GM10266 (cell line): ENCODE data around the gene RAB38.

Source experiments
- DNase-seq: peaks from one replicate; pipeline ENCODE4 v3.0.0; 2012; ENCODE audit errors: extremely low spot score
- TF ChIP-seq, protein P1 (sequence below): IDR thresholded peaks from 2 replicates; pipeline ENCODE4 v1.5.1; 2012; ENCODE audit warnings: mild to moderate bottlenecking, low read depth; ENCODE audit not compliant: control insufficient read depth, insufficient read depth; ENCODE audit errors: missing control alignments

Gene RAB38

DNA sequence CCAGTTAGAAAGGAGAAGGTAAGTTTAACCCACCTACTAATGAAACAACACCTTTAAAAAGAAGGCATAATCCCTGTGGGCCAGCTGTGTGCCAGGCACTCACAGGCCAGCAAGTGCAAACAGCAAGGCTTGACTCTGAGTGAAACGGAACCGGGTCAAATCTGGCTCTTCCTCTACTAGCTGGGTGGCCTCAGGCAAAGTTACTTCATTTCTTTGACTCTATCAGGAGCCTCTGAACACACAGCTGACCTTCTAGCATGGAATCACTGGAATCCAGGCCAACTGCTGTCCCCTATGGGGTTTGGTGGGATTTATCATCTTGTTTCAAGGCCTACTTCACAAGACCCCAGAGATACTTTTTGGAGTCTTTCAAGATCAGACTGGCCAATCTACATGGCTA, 3.3 kb downstream of the RAB38 start:
- TF ChIP-seq, protein P1, sequence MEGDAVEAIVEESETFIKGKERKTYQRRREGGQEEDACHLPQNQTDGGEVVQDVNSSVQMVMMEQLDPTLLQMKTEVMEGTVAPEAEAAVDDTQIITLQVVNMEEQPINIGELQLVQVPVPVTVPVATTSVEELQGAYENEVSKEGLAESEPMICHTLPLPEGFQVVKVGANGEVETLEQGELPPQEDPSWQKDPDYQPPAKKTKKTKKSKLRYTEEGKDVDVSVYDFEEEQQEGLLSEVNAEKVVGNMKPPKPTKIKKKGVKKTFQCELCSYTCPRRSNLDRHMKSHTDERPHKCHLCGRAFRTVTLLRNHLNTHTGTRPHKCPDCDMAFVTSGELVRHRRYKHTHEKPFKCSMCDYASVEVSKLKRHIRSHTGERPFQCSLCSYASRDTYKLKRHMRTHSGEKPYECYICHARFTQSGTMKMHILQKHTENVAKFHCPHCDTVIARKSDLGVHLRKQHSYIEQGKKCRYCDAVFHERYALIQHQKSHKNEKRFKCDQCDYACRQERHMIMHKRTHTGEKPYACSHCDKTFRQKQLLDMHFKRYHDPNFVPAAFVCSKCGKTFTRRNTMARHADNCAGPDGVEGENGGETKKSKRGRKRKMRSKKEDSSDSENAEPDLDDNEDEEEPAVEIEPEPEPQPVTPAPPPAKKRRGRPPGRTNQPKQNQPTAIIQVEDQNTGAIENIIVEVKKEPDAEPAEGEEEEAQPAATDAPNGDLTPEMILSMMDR: no peak
- no peak for DNase-seq

DNA sequence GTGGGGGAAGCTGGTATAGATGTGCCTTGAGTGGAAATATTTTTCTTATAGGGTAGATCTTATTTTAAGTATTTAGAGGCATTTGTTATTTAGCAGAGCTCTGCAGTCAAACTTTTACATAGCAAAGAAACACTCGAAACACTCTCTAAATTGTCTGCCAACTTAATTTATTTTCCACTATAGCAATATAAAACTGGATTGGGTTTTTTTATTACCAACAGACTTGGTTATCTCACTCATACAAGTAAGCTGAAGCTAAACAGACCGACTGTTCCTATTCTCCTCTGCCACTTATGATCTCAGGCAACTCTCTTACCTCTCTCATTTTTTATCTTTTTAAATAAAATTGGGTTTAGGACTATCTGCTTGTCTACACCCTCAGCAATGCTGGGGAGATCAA, 4.6 kb downstream of the RAB38 start:
- no peak for DNase-seq

DNA sequence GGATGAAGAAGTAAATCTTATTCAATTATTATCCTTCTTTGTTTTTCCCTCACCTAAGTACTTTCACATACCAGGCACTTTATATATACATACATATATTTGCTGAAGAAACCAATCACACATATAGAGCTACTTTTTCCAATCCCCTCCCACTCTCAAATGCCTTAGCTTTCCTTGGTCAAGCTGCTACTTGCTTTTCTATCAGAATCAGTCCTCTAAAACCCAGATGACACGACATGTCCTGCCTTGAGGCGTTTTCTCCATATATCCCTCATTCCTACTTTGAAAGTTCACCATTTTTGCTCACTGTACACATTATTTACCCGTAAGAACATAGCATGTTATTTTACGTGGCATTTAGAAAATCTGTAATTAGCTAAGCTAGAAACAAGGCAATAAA, 5.4 kb downstream of the RAB38 start:
- TF ChIP-seq, protein P1: no peak
- DNase-seq: no peak

More for the DNA sequence above, 4.6 kb downstream of the RAB38 start:
- TF ChIP-seq, protein P1: no peak

DNA sequence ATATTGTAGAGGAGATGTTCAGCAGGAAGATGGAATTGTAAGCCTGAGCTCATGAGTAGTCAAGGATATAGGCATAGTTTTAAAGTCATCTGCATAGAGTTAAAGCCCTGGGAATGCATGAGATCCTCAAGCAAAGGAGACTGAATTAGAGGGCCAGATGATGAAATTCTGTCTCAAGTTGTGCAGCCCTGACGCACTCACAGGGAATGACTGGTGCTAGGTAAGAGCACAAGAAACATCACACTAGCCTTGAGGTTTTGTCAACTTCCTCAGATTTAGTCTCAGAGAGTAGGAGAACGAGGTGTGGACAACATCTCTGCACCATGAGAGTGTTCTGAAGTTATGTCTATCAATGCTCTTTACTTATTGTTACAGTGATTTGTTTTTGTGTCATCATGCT, 5.8 kb downstream of the RAB38 start:
- no peak for DNase-seq
- TF ChIP-seq, protein P1: no peak

DNA sequence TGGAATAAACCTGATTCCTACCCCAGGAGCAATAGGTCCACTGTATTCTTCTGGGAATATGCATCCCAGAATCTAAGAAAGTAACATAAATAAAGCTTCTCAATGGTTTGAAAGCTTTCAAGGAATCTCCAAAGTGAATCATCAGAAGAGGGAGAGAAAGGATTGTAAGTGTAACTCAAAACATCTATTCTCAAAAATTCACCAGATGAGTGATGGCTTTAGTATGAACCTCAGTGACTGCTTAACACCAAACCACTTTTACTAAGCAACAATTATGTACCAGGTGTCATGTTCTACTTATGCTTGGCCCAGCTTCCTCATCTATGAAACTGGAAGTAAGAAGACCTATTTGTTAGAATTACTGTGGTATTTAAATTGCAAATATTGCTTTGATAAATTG, 7.4 kb downstream of the RAB38 start:
- DNase-seq: no peak
- TF ChIP-seq, protein P1: no peak

DNA sequence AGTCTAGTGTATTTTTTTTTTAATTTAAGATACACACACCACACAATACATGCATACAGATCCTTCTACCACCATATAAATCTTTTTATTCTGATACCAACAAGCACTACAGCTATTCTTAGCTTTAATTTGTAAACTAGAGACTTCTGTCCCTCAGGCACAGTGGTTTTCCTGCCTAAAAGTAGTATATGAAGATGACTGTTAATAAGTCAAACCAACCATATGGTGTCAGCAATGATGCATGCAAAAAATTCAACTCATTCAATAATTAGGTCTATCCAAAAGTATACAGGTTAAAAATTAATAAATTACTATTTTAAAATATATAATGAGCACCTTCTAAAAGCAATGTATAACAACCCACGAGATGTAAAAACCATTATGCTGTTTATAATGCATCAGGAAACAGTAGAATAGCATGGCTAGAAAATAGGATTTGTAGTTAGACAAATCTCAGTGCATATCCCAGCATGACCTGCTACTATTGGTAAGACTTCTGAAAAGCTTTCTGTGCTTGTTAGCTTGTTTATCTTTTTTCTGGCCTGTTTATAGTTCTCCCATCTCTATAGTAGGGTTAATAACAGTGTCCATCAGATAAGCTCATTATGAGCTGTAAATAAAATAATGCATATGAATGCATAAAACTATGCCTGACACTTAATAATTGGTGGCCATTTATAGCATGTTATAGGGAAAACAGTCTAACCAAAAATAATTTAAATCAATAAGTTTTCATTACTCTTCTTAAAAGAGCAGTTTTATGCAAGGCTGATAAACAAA, 10.2 kb downstream of the RAB38 start:
- no peak for DNase-seq

DNA sequence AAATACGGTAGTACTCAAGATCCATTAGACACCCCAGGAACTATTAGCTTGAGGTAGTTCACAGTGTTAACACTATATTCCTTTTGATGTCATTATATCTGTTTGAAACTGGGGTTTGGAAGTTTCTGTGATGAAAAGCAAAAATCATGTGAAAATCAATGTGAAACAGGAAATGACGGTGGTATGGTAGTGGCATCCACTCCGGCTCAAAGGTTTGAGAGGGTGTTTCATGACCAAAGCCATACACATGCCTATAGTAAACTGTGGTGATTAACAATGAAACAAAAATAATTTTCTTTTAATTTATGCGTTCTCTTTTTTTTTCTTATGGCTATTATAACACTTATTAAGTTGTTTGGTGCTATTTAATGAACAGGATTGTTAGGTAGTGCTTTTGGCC, 10.9 kb downstream of the RAB38 start:
- no peak for DNase-seq
- TF ChIP-seq, protein P1: no peak

More for the DNA sequence above, 10.2 kb downstream of the RAB38 start:
- TF ChIP-seq, protein P1: no peak
